ENCODE measurements around the gene BAAT. TPM values are rescaled to one million over a fixed set of nuclear protein-coding genes. Genes with fewer than 3 reads are reported as not detected.
A peak's percentile ranks its signal among the peaks of the same experiment; 100 is the strongest.

The BAAT gene
- total and polyA plus RNA-seq, 2 of the 13 experiments (the other 11 are each of a cell fraction or from before 2014, with no cell fraction given): 0.71 to 7.9 TPM

GRCh38 chr9:101354143-101354764 is 30.6 kb downstream of the BAAT start (continued):
- TF ChIP-seq, protein P1, sequence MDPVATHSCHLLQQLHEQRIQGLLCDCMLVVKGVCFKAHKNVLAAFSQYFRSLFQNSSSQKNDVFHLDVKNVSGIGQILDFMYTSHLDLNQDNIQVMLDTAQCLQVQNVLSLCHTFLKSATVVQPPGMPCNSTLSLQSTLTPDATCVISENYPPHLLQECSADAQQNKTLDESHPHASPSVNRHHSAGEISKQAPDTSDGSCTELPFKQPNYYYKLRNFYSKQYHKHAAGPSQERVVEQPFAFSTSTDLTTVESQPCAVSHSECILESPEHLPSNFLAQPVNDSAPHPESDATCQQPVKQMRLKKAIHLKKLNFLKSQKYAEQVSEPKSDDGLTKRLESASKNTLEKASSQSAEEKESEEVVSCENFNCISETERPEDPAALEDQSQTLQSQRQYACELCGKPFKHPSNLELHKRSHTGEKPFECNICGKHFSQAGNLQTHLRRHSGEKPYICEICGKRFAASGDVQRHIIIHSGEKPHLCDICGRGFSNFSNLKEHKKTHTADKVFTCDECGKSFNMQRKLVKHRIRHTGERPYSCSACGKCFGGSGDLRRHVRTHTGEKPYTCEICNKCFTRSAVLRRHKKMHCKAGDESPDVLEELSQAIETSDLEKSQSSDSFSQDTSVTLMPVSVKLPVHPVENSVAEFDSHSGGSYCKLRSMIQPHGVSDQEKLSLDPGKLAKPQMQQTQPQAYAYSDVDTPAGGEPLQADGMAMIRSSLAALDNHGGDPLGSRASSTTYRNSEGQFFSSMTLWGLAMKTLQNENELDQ (CRISPR knock-in tag; IDR thresholded peaks at IDR 0.05; ENCODE audit: borderline replicate concordance): no peak
- TF ChIP-seq MYNN (CRISPR knock-in tag; IDR thresholded peaks at IDR 0.05; ENCODE audit: low read depth) (no peak), ZNF776 (CRISPR knock-in tag; IDR thresholded peaks at IDR 0.05) (no peak), DPF2 (CRISPR knock-in tag; IDR thresholded peaks at IDR 0.05; ENCODE audit: borderline replicate concordance, low read depth) (peak; percentile 90; the same call in 1 of the 2 replicates), FOXK1 (CRISPR knock-in tag; IDR thresholded peaks at IDR 0.05; ENCODE audit: borderline replicate concordance, low read depth) (no peak), SYNCRIP (IDR thresholded peaks at IDR 0.05; ENCODE audit: insufficient read depth, low read depth, low read length) (no peak), YY1 (IDR thresholded peaks at IDR 0.05; ENCODE audit: insufficient read depth, insufficient replicate concordance, low read depth, low read length) (peak; percentile 76), JUN (CRISPR knock-in tag; IDR thresholded peaks at IDR 0.05) (peak; percentile 98), NR1H2 (CRISPR knock-in tag; IDR thresholded peaks at IDR 0.05; ENCODE audit: borderline replicate concordance, low read depth) (no peak), ZNF547 (CRISPR knock-in tag; IDR thresholded peaks at IDR 0.05) (no peak), ZKSCAN8 (CRISPR knock-in tag; IDR thresholded peaks at IDR 0.05; ENCODE audit: borderline replicate concordance) (peak; percentile 72), PRDM15 (CRISPR knock-in tag; IDR thresholded peaks at IDR 0.05) (0 out of 2 replicates have a peak, but pooled peaks have one; percentile 48), ZNF644 (CRISPR knock-in tag; IDR thresholded peaks at IDR 0.05; ENCODE audit: low read depth) (peak; percentile 88), ZNF451 (CRISPR knock-in tag; IDR thresholded peaks at IDR 0.05) (no peak), BHLHE40 (IDR thresholded peaks at IDR 0.05; ENCODE audit: low read length) (no peak), ZBTB1 (CRISPR knock-in tag; IDR thresholded peaks at IDR 0.05; ENCODE audit: borderline replicate concordance) (no peak), IRF2 (CRISPR knock-in tag; IDR thresholded peaks at IDR 0.05) (peak; percentile 54; the same call in 1 of the 2 replicates), YEATS4 (CRISPR knock-in tag; IDR thresholded peaks at IDR 0.05; ENCODE audit: borderline replicate concordance) (peak; percentile 57; the same call in 1 of the 2 replicates), ZSCAN25 (CRISPR knock-in tag; IDR thresholded peaks at IDR 0.05) (0 out of 2 replicates have a peak, but pooled peaks have one; percentile 20), GPBP1L1 (CRISPR knock-in tag; IDR thresholded peaks at IDR 0.05) (no peak)
- TF ChIP-seq, protein P2, sequence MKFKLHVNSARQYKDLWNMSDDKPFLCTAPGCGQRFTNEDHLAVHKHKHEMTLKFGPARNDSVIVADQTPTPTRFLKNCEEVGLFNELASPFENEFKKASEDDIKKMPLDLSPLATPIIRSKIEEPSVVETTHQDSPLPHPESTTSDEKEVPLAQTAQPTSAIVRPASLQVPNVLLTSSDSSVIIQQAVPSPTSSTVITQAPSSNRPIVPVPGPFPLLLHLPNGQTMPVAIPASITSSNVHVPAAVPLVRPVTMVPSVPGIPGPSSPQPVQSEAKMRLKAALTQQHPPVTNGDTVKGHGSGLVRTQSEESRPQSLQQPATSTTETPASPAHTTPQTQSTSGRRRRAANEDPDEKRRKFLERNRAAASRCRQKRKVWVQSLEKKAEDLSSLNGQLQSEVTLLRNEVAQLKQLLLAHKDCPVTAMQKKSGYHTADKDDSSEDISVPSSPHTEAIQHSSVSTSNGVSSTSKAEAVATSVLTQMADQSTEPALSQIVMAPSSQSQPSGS (CRISPR knock-in tag; IDR thresholded peaks at IDR 0.05): peak; percentile 82; the same call in 1 of the 2 replicates

Data from HepG2 (cell line).